ENCODE measurements around the gene S100A7A.

The S100A7A gene

DNA sequence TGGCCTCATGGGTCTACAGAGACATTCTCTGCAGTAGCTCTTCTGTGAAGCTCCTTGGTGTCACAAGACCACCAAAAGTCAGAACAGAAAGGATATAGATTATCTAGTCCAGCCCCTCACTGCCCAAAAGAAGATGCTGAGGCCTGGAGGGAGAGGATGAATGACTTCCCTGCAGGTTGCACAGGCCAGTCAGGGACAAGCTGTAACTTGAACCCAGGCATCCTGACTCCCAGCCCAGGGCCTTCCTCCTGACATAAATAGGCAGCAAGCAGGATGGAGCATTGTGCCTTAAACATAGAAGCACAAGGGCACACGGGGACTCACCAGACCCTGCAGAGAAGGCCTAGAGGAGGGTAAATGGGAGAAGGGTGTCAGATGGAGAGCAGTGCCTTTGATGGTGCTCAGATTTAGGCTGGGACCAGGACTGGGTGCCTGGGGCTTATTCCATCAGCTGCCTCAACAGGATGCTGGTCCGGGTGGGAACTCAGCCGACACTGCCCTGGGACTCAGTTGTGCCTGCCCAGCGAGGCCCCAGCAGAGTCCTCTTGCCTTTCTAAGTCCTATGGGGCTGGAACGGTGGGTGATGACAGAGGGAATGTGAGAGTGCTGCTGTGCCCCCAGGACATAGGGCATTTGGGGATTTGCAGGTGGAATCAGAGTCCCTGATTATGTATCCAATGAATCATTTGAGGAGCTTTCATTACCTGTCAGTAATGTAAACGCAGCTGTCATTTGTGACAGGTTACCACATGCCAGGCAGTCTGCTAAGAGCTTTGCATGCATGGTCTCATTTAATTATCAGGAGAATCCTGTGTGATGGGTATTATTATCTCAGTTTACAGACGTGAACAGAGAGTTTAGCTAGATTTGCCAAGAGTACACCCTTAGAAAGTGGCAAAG is 13.2 kb downstream of the S100A7A start:
- H3K36me3 ChIP-seq (ENCODE audit: insufficient read depth, low read length): no peaks in the 10 kb centered on the region
- peaks cover 5% of the 10 kb centered on the region for H3K27me3 ChIP-seq (ENCODE audit: control insufficient read depth, insufficient read depth, low read length)
- H3K4me1 ChIP-seq (ENCODE audit: control insufficient read depth, insufficient read depth, low read length): no peaks in the 10 kb centered on the region
- no peak overlapping the region for H3K4me3 ChIP-seq (ENCODE audit: low read length)
- H3K9me3 ChIP-seq (replicated peaks; ENCODE audit: low read length): no peaks in the 10 kb centered on the region
- no peak overlapping the region for H3K9ac ChIP-seq (ENCODE audit: low read depth, low read length)
- no peak overlapping the region for H3K4me2 ChIP-seq (ENCODE audit: low read length)

DNA sequence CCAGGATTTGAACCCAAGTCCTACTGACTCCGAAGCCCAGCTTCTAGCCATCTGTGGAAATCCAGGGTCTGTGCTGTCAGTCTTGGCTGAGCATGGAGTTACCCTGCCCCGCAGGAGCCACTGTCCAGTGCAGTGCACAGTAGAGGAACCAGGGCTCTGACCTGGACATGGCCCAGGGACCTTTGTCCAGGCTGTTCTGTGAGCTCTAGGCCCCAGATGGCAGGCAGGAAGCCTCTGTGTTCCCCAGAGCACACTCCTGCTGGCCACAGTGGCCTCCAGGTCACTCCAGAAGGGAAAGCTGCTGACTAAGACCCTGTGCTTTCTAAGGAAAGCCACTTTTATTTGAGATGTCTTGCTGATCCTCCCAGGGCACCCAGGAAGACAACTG is 13.8 kb downstream of the S100A7A start:
- H3K27me3 ChIP-seq (ENCODE audit: control insufficient read depth, insufficient read depth, low read length): peaks cover 7% of the 10 kb centered on the region
- H3K9me3 ChIP-seq (replicated peaks; ENCODE audit: low read length): no peaks in the 10 kb centered on the region
- no peaks in the 10 kb centered on the region for H3K4me1 ChIP-seq (ENCODE audit: control insufficient read depth, insufficient read depth, low read length)
- no peak overlapping the region for H3K9ac ChIP-seq (ENCODE audit: low read depth, low read length)
- H3K4me2 ChIP-seq (ENCODE audit: low read length): no peak overlapping the region
- H3K36me3 ChIP-seq (ENCODE audit: insufficient read depth, low read length): no peaks in the 10 kb centered on the region
- no peak overlapping the region for H3K4me3 ChIP-seq (ENCODE audit: low read length)

DNA sequence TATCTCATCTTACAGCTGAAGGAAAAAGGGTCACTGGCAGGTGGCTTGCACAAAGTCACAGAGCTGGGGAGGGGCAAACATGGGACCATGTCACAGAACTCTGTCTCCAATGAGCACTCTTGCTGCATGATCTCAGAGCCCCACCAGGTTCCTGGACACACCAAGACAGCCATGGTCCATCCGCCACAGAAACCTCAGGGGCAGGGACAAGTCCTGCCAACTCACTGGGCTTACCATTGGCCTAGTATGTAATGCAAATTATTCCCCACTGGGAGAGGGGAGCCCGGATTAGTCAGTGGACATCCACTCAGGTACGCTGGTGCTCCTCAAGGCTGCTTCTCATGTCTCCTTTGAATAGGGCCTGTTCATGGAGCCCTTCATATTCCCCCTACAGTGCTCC is 14.2 kb downstream of the S100A7A start:
- H3K9ac ChIP-seq (ENCODE audit: low read depth, low read length): no peak overlapping the region
- H3K4me1 ChIP-seq (ENCODE audit: control insufficient read depth, insufficient read depth, low read length): no peaks in the 10 kb centered on the region
- peaks cover 7% of the 10 kb centered on the region for H3K27me3 ChIP-seq (ENCODE audit: control insufficient read depth, insufficient read depth, low read length)
- H3K4me2 ChIP-seq (ENCODE audit: low read length): no peak overlapping the region
- H3K36me3 ChIP-seq (ENCODE audit: insufficient read depth, low read length): no peaks in the 10 kb centered on the region
- no peaks in the 10 kb centered on the region for H3K9me3 ChIP-seq (replicated peaks; ENCODE audit: low read length)
- no peak overlapping the region for H3K4me3 ChIP-seq (ENCODE audit: low read length)

DNA sequence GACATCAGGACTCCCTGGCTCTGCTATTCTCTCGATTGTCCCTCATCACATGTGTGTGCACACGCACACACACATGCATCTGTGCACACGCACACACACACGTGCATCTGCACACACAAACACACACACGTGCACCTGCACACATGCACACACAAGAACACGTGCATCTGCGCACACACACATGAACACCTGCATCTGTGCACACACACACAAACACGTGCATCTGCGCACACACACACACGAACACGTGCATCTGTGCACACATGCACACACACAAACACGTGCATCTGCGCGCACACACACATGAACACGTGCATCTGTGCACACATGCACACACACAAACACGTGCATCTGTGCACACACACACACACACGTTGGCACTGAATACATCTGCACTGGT is 14.7 kb downstream of the S100A7A start:
- H3K27me3 ChIP-seq (ENCODE audit: control insufficient read depth, insufficient read depth, low read length): peaks cover 7% of the 10 kb centered on the region
- no peaks in the 10 kb centered on the region for H3K4me1 ChIP-seq (ENCODE audit: control insufficient read depth, insufficient read depth, low read length)
- no peaks in the 10 kb centered on the region for H3K36me3 ChIP-seq (ENCODE audit: insufficient read depth, low read length)
- no peaks in the 10 kb centered on the region for H3K9me3 ChIP-seq (replicated peaks; ENCODE audit: low read length)
- no peak overlapping the region for H3K4me3 ChIP-seq (ENCODE audit: low read length)
- no peak overlapping the region for H3K9ac ChIP-seq (ENCODE audit: low read depth, low read length)
- H3K4me2 ChIP-seq (ENCODE audit: low read length): no peak overlapping the region

DNA sequence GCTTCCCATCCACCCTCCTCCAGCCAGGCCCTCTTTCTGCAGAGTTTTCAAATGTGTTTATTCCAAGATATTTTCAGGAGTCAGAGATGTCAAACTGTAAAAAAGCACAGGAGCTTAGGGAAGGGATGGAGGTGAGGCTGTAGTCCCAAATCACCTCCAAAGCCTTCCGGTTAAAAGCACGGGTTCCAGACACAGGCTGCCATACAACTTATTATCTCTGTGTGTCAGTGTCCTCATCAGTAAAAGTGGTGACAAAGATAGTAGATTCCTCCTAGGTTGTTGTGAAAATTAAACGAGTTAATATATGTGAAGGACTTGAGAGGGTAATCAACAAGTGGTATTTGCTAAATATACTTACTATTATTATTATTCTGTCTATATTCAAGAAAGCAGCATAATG is 15.1 kb downstream of the S100A7A start:
- Histone ChIP-seq H3K36me3 (ENCODE audit: insufficient read depth, low read length) (no peaks in the 10 kb centered on the region), H3K27me3 (ENCODE audit: control insufficient read depth, insufficient read depth, low read length) (peaks cover 4% of the 10 kb centered on the region), H3K4me1 (ENCODE audit: control insufficient read depth, insufficient read depth, low read length) (no peaks in the 10 kb centered on the region), H3K4me3 (ENCODE audit: low read length) (no peak overlapping the region), H3K9ac (ENCODE audit: low read depth, low read length) (no peak overlapping the region), H3K9me3 (replicated peaks; ENCODE audit: low read length) (no peaks in the 10 kb centered on the region), H3K4me2 (ENCODE audit: low read length) (no peak overlapping the region)

DNA sequence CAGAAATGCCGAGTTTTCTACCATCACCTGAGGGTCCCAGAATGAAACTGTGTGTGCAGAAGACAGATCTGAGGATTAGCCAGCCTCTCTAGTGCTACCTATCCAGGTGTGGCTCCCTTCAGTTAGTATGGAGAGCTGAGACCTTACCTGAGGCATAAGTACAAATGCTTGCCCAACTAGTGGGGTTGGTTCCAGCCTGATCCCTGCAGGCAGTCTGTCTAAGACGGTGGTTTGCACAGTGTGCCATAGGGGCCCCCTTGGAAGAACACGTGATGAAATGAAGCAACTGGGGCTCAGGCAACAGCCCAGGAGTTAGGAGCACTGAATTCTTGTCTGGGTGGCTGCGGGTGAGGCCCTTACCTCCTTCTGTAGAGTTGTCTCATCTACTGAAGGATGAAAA is 15.6 kb downstream of the S100A7A start:
- Histone ChIP-seq H3K27me3 (ENCODE audit: control insufficient read depth, insufficient read depth, low read length) (peaks cover 3% of the 10 kb centered on the region), H3K9me3 (replicated peaks; ENCODE audit: low read length) (no peaks in the 10 kb centered on the region), H3K9ac (ENCODE audit: low read depth, low read length) (no peak overlapping the region), H3K36me3 (ENCODE audit: insufficient read depth, low read length) (no peaks in the 10 kb centered on the region), H3K4me2 (ENCODE audit: low read length) (no peak overlapping the region), H3K4me1 (ENCODE audit: control insufficient read depth, insufficient read depth, low read length) (no peaks in the 10 kb centered on the region), H3K4me3 (ENCODE audit: low read length) (no peak overlapping the region)

DNA sequence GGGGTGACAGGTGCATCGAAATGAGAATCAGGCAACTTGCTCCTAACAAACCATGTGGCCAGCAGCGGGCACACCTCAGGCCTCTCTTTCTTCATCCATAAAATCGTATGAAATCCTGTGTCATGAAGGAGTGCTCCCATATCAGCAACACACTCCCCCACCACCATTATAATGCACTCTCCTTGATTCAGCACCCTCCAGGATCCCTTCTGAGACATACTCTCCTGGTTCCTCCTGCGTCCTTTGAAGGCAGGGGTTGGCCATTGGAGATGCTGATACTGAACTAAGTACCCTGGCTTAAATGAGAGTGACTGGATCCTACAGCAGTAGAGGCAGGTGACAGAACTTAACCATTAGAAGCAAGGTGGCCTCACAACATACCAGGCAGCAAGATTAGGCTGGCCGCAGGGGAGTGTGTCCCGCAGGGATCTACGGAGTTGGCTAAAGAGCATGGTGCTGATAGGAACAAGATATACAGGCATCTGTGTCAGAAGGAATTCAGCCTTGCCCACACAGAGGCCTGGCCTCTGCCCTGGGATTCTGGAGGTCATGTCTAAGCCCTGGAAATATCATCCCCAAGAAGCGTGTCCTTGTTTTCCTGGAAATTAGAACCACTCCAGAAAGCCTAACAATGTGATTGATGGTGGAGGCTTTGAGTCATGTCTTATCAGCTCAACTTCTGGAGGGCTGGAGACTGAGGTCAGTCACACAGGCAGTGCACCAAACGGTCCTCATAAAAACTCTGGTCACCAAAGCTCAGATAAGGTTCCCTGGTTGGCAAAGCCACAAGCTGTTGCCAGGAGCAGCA is 16.8 kb downstream of the S100A7A start:
- Histone ChIP-seq H3K4me1 (ENCODE audit: control insufficient read depth, insufficient read depth, low read length) (no peaks in the 10 kb centered on the region), H3K9me3 (replicated peaks; ENCODE audit: low read length) (no peaks in the 10 kb centered on the region), H3K36me3 (ENCODE audit: insufficient read depth, low read length) (no peaks in the 10 kb centered on the region), H3K4me2 (ENCODE audit: low read length) (no peak overlapping the region), H3K27me3 (ENCODE audit: control insufficient read depth, insufficient read depth, low read length) (peaks cover 3% of the 10 kb centered on the region), H3K9ac (ENCODE audit: low read depth, low read length) (no peak overlapping the region), H3K4me3 (ENCODE audit: low read length) (no peak overlapping the region)

DNA sequence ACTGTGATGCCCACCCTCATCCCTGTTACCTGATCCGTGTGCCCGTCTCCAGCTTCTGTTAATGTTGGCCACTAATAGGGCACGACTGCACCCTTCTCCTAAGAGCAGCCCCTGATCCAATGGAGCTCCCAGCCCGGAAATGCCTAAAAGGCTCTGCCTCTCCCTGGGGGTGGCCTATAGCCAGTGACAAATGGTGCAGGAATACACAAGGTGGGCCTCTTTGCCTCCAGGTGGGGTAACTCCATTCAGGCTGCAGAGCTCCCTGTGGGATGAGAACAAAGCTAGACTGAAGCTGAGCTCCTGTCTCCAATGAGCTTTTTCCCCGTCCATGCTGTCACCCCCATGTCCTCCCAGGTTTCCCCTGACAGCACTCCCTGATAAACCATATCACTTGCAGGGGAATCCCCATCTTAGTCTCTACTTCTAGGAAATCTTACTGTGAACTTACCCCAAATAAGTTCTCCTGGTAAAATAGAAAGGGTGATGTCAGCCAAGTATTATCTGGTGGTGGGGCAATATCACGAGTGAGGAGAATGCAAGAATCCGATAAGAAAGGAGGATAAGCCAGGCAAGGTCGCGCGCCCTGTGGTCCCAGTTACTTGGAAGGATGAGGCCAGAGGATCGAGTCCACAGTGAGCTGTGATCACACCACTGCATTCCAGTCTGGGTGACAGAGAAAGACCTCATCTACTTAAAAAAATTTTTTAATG is 18.6 kb downstream of the S100A7A start:
- Histone ChIP-seq H3K4me1 (ENCODE audit: control insufficient read depth, insufficient read depth, low read length) (no peaks in the 10 kb centered on the region), H3K27me3 (ENCODE audit: control insufficient read depth, insufficient read depth, low read length) (peaks cover 7% of the 10 kb centered on the region), H3K36me3 (ENCODE audit: insufficient read depth, low read length) (no peaks in the 10 kb centered on the region), H3K9me3 (replicated peaks; ENCODE audit: low read length) (no peaks in the 10 kb centered on the region), H3K4me2 (ENCODE audit: low read length) (no peak overlapping the region), H3K9ac (ENCODE audit: low read depth, low read length) (no peak overlapping the region), H3K4me3 (ENCODE audit: low read length) (no peak overlapping the region)

DNA sequence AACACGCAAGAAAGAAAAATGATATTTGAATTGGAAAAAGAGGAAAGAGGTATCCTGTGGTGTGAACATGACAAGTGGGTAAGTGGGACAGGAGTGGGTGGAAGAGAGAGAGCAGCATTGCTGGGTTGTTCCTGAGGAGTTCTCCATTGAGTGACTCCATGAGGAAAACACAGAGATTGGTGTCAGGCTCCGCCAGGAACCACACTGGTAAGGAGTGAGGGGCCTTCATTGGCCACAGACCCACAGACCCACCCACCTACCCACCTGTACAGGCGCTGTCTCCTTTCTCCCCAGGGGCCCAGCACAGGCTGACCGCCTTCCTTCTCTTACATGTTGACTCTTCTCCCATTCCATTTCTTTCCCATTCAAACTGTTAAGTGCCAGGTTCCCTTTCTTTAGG is 20.9 kb downstream of the S100A7A start:
- no peak overlapping the region for H3K4me3 ChIP-seq (ENCODE audit: low read length)
- H3K9ac ChIP-seq (ENCODE audit: low read depth, low read length): no peak overlapping the region
- peaks cover 7% of the 10 kb centered on the region for H3K27me3 ChIP-seq (ENCODE audit: control insufficient read depth, insufficient read depth, low read length)
- H3K9me3 ChIP-seq (replicated peaks; ENCODE audit: low read length): no peaks in the 10 kb centered on the region
- no peaks in the 10 kb centered on the region for H3K36me3 ChIP-seq (ENCODE audit: insufficient read depth, low read length)
- no peaks in the 10 kb centered on the region for H3K4me1 ChIP-seq (ENCODE audit: control insufficient read depth, insufficient read depth, low read length)
- no peak overlapping the region for H3K4me2 ChIP-seq (ENCODE audit: low read length)

DNA sequence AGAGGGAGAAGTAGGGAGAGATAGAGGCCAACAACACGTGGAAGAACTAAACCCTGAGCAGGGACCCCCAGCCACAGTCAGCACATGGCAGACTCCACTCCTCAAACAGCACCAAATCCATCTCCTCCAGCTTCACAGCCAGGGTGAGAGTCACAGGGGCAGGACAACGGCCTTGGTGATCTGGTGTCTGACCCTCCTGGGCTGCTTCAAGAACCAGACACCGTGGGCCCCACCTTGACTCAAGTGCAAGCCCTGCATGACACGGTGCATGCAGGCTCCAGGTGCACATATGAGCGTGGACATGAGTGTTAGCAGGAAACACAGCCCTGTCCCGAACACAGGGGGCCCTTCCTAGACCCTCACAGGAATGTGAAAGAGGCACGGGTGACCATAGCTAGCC is 22.3 kb downstream of the S100A7A start:
- H3K9ac ChIP-seq (ENCODE audit: low read depth, low read length): no peak overlapping the region
- no peaks in the 10 kb centered on the region for H3K9me3 ChIP-seq (replicated peaks; ENCODE audit: low read length)
- H3K4me3 ChIP-seq (ENCODE audit: low read length): no peak overlapping the region
- no peaks in the 10 kb centered on the region for H3K4me1 ChIP-seq (ENCODE audit: control insufficient read depth, insufficient read depth, low read length)
- H3K4me2 ChIP-seq (ENCODE audit: low read length): no peak overlapping the region
- peaks cover 7% of the 10 kb centered on the region for H3K27me3 ChIP-seq (ENCODE audit: control insufficient read depth, insufficient read depth, low read length)
- no peaks in the 10 kb centered on the region for H3K36me3 ChIP-seq (ENCODE audit: insufficient read depth, low read length)

DNA sequence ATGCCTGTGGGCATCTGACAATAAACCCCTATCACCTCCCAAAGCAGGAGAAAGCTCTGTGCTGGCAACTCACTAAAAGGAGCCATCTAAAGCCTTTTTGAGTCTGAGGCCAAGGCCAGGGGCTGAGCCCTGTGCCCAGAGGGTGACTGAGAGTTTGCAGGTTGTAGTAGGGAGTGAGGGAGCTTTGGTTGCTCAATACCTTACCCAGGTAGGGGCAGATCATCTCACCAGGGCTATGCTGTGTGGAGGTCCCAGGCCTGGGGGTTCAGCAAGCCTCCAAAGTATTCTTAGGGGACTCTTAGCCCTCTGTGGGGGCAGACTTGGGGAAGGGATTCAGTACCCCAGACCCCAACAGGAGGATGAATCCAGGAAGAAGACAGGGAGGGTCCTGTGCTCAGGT is 23.0 kb downstream of the S100A7A start:
- H3K9ac ChIP-seq (ENCODE audit: low read depth, low read length): no peak overlapping the region
- no peaks in the 10 kb centered on the region for H3K9me3 ChIP-seq (replicated peaks; ENCODE audit: low read length)
- H3K4me1 ChIP-seq (ENCODE audit: control insufficient read depth, insufficient read depth, low read length): no peaks in the 10 kb centered on the region
- H3K27me3 ChIP-seq (ENCODE audit: control insufficient read depth, insufficient read depth, low read length): peaks cover 11% of the 10 kb centered on the region
- no peaks in the 10 kb centered on the region for H3K36me3 ChIP-seq (ENCODE audit: insufficient read depth, low read length)
- no peak overlapping the region for H3K4me3 ChIP-seq (ENCODE audit: low read length)
- H3K4me2 ChIP-seq (ENCODE audit: low read length): no peak overlapping the region

Data from skeletal muscle satellite cell (primary cell).